Colonic mucosa (tissue), 4 donors: Measurements from ENCODE around the gene UGCG. TPM values are rescaled to one million over a fixed set of nuclear protein-coding genes. Genes with fewer than 3 reads are reported as not detected.

Experiments used
- DNase-seq: peaks from one replicate; pipeline ENCODE4 v3.0.0-alpha.2; 2020
- H3K27ac ChIP-seq: fragments of 200-600 bp; one replicate; pipeline ENCODE4 v1.8.0; 2021
- H3K27me3 ChIP-seq: fragments of 200-600 bp; one replicate; pipeline ENCODE4 v1.8.0; 2021
- H3K36me3 ChIP-seq: fragments of 200-600 bp; one replicate; pipeline ENCODE4 v1.8.0; 2021
- H3K4me1 ChIP-seq: fragments of 200-600 bp; one replicate; pipeline ENCODE4 v1.8.0; 2021; ENCODE audit warnings: mild to moderate bottlenecking
- H3K4me3 ChIP-seq: fragments of 200-600 bp; one replicate; pipeline ENCODE4 v1.8.0; 2021
- H3K9ac ChIP-seq, 2 donors: one replicate each; pipeline ENCODE4 v1.7.0; 2013; ENCODE audit warnings: control low read depth in 2 of 2, low read depth in 2 of 2, low read length in 2 of 2
- H3K9me3 ChIP-seq: fragments of 200-600 bp; one replicate; pipeline ENCODE4 v1.8.0; 2021
- intact Hi-C: fragments of 100-400 bp; cut with DNase I; formaldehyde crosslinking; loops from one replicate; pipeline ENCODE4 v1.14.1; 2022
- total RNA-seq, 2 donors: library from RNA; stranded (reverse); fragmentation: NEBNext Ultra II Directional in 1 of 2; extraction: Animal tissue kit (Norgen Biotek cat#: 25700) in 1 of 2; gene quantifications; one replicate each; pipeline ENCODE4 v1.2.1, GENCODE V29; 2021
- TF ChIP-seq, protein P1 (sequence below): fragments of 200-600 bp; IDR thresholded peaks from one replicate; pipeline ENCODE4 v1.8.0; 2022; ENCODE audit warnings: antibody characterized with exemption, mild to moderate bottlenecking
- donor health status: healthy.
- donor health status: DM: no; HTN: no; CAD: no.
- donor health status: DM: no; HTN: no; CAD: no.

The UGCG gene
- total RNA-seq, 2 donors from 2014 or later: 17.6 to 56.1 TPM

GRCh38 chr9:111922324-111923013 lies 25.9 kb downstream of the UGCG start:
- H3K36me3 ChIP-seq: peaks cover 7% of the 10 kb centered on the region
- no peak for DNase-seq
- no peak overlapping the region for H3K9ac ChIP-seq
- H3K9me3 ChIP-seq: no peaks in the 10 kb centered on the region
- TF ChIP-seq, protein P1, sequence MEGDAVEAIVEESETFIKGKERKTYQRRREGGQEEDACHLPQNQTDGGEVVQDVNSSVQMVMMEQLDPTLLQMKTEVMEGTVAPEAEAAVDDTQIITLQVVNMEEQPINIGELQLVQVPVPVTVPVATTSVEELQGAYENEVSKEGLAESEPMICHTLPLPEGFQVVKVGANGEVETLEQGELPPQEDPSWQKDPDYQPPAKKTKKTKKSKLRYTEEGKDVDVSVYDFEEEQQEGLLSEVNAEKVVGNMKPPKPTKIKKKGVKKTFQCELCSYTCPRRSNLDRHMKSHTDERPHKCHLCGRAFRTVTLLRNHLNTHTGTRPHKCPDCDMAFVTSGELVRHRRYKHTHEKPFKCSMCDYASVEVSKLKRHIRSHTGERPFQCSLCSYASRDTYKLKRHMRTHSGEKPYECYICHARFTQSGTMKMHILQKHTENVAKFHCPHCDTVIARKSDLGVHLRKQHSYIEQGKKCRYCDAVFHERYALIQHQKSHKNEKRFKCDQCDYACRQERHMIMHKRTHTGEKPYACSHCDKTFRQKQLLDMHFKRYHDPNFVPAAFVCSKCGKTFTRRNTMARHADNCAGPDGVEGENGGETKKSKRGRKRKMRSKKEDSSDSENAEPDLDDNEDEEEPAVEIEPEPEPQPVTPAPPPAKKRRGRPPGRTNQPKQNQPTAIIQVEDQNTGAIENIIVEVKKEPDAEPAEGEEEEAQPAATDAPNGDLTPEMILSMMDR: no peak
- no peaks in the 10 kb centered on the region for H3K27me3 ChIP-seq
- no peaks in the 10 kb centered on the region for H3K4me1 ChIP-seq
- intact Hi-C loops: no loop called here
- H3K27ac ChIP-seq: no peak overlapping the region
- no peak overlapping the region for H3K4me3 ChIP-seq

- Histone ChIP-seq H3K9ac (no peak overlapping the region), H3K4me1 (no peaks in the 10 kb centered on the region), H3K36me3 (no peaks in the 10 kb centered on the region), H3K27me3 (no peaks in the 10 kb centered on the region), H3K27ac (no peak overlapping the region), H3K4me3 (no peak overlapping the region), H3K9me3 (no peaks in the 10 kb centered on the region)
- DNase-seq: no peak
- TF ChIP-seq, protein P1: no peak
- intact Hi-C loops: no loop called here
Measured at GRCh38 chr9:111924281-111924680, 27.7 kb downstream of the UGCG start.

- Histone ChIP-seq H3K9me3 (no peaks in the 10 kb centered on the region), H3K4me1 (no peaks in the 10 kb centered on the region), H3K9ac (no peak overlapping the region), H3K36me3 (no peaks in the 10 kb centered on the region), H3K27me3 (no peaks in the 10 kb centered on the region), H3K4me3 (no peak overlapping the region), H3K27ac (no peak overlapping the region)
- TF ChIP-seq, protein P1: no peak
- no peak for DNase-seq
- intact Hi-C loops: no loop called here
Measured at GRCh38 chr9:111925017-111925770, 28.6 kb downstream of the UGCG start.

DNA sequence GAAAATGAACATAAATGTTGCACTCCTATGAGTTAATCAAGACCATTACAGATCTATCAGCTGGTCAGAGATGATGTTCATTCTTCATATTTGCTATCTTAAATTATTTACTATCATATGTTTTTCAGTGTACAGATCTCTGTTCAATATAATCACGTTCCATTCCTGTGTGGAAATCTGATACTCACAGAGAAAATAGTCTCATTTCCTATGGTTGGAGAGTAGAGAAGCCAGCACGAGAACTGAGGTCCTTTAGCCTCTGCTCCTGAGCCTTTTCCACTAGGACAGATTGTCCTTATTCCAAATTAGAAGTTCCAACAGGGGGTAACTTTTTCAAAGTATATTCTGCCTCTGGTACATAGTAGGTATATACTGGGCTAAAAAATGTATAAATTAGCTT lies 29.2 kb downstream of the UGCG start:
- no peak overlapping the region for H3K9ac ChIP-seq
- H3K4me3 ChIP-seq: no peak overlapping the region
- H3K4me1 ChIP-seq: no peaks in the 10 kb centered on the region
- H3K9me3 ChIP-seq: no peaks in the 10 kb centered on the region
- no peak for DNase-seq
- no peaks in the 10 kb centered on the region for H3K36me3 ChIP-seq
- TF ChIP-seq, protein P1: no peak
- H3K27ac ChIP-seq: no peak overlapping the region
- no peaks in the 10 kb centered on the region for H3K27me3 ChIP-seq
- intact Hi-C loops: no loop called here

DNA sequence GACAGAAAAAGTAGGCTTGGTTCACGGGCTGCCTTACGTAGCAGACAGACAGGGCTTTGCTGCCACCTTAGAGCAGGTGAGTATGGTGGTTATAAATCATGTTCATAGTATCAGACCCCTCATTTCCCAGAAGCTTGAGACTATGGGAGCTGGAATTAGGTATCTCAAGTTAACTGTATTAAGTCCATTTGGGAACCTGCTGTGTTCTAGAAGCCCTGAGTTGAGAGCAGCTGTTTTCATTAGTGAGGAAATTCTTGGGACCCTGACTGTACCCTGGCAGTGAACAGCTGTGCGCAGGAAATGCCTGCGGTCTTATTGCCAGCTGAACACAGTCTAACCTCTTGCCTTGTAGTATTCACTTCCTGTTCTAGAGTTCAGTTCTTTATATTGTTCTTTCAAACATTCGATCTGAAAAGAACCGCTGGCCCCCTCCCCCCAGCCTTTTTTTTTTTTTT lies 29.8 kb downstream of the UGCG start:
- DNase-seq: peak; percentile 29
- Histone ChIP-seq H3K9me3 (no peaks in the 10 kb centered on the region), H3K27ac (no peak overlapping the region), H3K4me1 (no peaks in the 10 kb centered on the region), H3K4me3 (no peak overlapping the region), H3K27me3 (no peaks in the 10 kb centered on the region), H3K36me3 (peaks cover under 1% of the 10 kb centered on the region), H3K9ac (no peak overlapping the region)
- intact Hi-C loops: no loop called here
- TF ChIP-seq, protein P1: no peak
